Glutamatergic neuron (in vitro differentiated cells): ENCODE measurements around the gene CAMTA1. TPM values are rescaled to one million over a fixed set of nuclear protein-coding genes. Genes with fewer than 3 reads are reported as not detected.

Experiments used
- DNase-seq: peaks from one replicate; pipeline ENCODE4 v3.0.0; 2022
- H3K27ac Mint-ChIP-seq: one replicate; pipeline ENCODE4 v1.8.0; 2020; ENCODE audit warnings: mild to moderate bottlenecking, mixed read lengths, inconsistent platforms; ENCODE audit not compliant: unreplicated experiment
- H3K27me3 Mint-ChIP-seq: one replicate; pipeline ENCODE4 v1.8.0; 2020; ENCODE audit warnings: mild to moderate bottlenecking, moderate library complexity, mixed read lengths, inconsistent platforms; ENCODE audit not compliant: unreplicated experiment
- H3K36me3 Mint-ChIP-seq: one replicate; pipeline ENCODE4 v1.8.0; 2020; ENCODE audit warnings: mild to moderate bottlenecking, mixed read lengths, inconsistent platforms; ENCODE audit not compliant: unreplicated experiment
- H3K4me1 Mint-ChIP-seq: one replicate; pipeline ENCODE4 v1.8.0; 2020; ENCODE audit warnings: mild to moderate bottlenecking, low read depth, mixed read lengths, inconsistent platforms; ENCODE audit not compliant: unreplicated experiment
- H3K4me3 Mint-ChIP-seq: one replicate; pipeline ENCODE4 v1.8.0; 2020; ENCODE audit warnings: mild to moderate bottlenecking, mixed read lengths, inconsistent platforms; ENCODE audit not compliant: unreplicated experiment
- H3K9me3 Mint-ChIP-seq: one replicate; pipeline ENCODE4 v1.8.0; 2020; ENCODE audit warnings: mild to moderate bottlenecking, moderate library complexity, mixed read lengths, inconsistent platforms; ENCODE audit not compliant: unreplicated experiment
- total RNA-seq: library from RNA; stranded (reverse); fragmentation: NEBNext Ultra II Directional; extraction: Animal tissue kit (Norgen Biotek cat#: 25700); gene quantifications from one replicate; pipeline ENCODE4 v1.2.1, GENCODE V29; 2021; ENCODE audit not compliant: unreplicated experiment
- TF ChIP-seq, protein P1 (sequence below): fragments of 200-600 bp; sonication (generic); IDR thresholded peaks from one replicate; pipeline ENCODE4 v1.5.0; 2021; ENCODE audit not compliant: partially characterized antibody, unreplicated experiment

The CAMTA1 gene
- total RNA-seq, 1 donor from 2014 or later: 77.2 TPM

GRCh38 chr1:7727809-7728471, 942.7 kb downstream of the CAMTA1 start:
- Mint-ChIP-seq H3K27ac (no peak overlapping the region), H3K4me1 (peaks cover 6% of the 10 kb centered on the region), H3K36me3 (no peaks in the 10 kb centered on the region), H3K9me3 (peaks cover 3% of the 10 kb centered on the region), H3K4me3 (no peak overlapping the region), H3K27me3 (peaks cover 2% of the 10 kb centered on the region)
- no peak for DNase-seq
- TF ChIP-seq, protein P1, sequence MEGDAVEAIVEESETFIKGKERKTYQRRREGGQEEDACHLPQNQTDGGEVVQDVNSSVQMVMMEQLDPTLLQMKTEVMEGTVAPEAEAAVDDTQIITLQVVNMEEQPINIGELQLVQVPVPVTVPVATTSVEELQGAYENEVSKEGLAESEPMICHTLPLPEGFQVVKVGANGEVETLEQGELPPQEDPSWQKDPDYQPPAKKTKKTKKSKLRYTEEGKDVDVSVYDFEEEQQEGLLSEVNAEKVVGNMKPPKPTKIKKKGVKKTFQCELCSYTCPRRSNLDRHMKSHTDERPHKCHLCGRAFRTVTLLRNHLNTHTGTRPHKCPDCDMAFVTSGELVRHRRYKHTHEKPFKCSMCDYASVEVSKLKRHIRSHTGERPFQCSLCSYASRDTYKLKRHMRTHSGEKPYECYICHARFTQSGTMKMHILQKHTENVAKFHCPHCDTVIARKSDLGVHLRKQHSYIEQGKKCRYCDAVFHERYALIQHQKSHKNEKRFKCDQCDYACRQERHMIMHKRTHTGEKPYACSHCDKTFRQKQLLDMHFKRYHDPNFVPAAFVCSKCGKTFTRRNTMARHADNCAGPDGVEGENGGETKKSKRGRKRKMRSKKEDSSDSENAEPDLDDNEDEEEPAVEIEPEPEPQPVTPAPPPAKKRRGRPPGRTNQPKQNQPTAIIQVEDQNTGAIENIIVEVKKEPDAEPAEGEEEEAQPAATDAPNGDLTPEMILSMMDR: no peak

- Mint-ChIP-seq H3K36me3 (no peaks in the 10 kb centered on the region), H3K9me3 (peaks cover 3% of the 10 kb centered on the region), H3K4me3 (no peak overlapping the region), H3K27ac (no peak overlapping the region), H3K27me3 (peaks cover 2% of the 10 kb centered on the region), H3K4me1 (peaks cover 6% of the 10 kb centered on the region)
- DNase-seq: no peak
- TF ChIP-seq, protein P1: no peak
Observed at GRCh38 chr1:7729761-7730160, 944.5 kb downstream of the CAMTA1 start.

- DNase-seq: no peak
- Mint-ChIP-seq H3K9me3 (peaks cover 3% of the 10 kb centered on the region), H3K36me3 (peaks cover 7% of the 10 kb centered on the region), H3K27me3 (peaks cover 2% of the 10 kb centered on the region), H3K4me3 (no peak overlapping the region), H3K27ac (no peak overlapping the region), H3K4me1 (peaks cover 6% of the 10 kb centered on the region)
- TF ChIP-seq, protein P1: no peak
Observed at GRCh38 chr1:7732331-7732730, 947.1 kb downstream of the CAMTA1 start.

- Mint-ChIP-seq H3K4me1 (peaks cover 5% of the 10 kb centered on the region), H3K27me3 (peaks cover 2% of the 10 kb centered on the region), H3K9me3 (peaks cover 3% of the 10 kb centered on the region), H3K36me3 (peaks cover 11% of the 10 kb centered on the region), H3K27ac (no peak overlapping the region), H3K4me3 (no peak overlapping the region)
- TF ChIP-seq, protein P1: no peak
- DNase-seq: no peak
Observed at GRCh38 chr1:7733276-7733675, 948.0 kb downstream of the CAMTA1 start.

GRCh38 chr1:7738044-7738443, 952.8 kb downstream of the CAMTA1 start:
- no peak for DNase-seq
- Mint-ChIP-seq H3K27ac (no peak overlapping the region), H3K36me3 (peaks cover 24% of the 10 kb centered on the region), H3K4me1 (no peaks in the 10 kb centered on the region), H3K9me3 (no peaks in the 10 kb centered on the region), H3K4me3 (no peak overlapping the region), H3K27me3 (peaks cover 2% of the 10 kb centered on the region)
- TF ChIP-seq, protein P1: no peak
